ENCODE results near the gene KRTAP25-1. TPM values are rescaled to one million over a fixed set of nuclear protein-coding genes. Genes with fewer than 3 reads are reported as not detected.

KRTAP25-1 gene
- total RNA-seq, 4 donors from 2014 or later, result not detected

GRCh38 chr21:30320215-30320614 lies 30.9 kb upstream of the KRTAP25-1 start, which contains the start of gene KRTAP26-1:
KRTAP26-1 (minus strand) TSS chr21:30320315; CDS start chr21:30320035, 280 bp downstream.
- no peak for ATAC-seq
- no peaks in the 10 kb centered on the region for H3K9me3 ChIP-seq

GRCh38 chr21:30315701-30316100 lies 26.4 kb upstream of the KRTAP25-1 start:
- no peak overlapping the region for H3K4me3 ChIP-seq
- H3K9me3 ChIP-seq, result no peaks in the 10 kb centered on the region
- in situ Hi-C loops (cut with MboI; ENCODE audit: low sequenced_read_pairs in 4 of 4), result no loop called here
- TF ChIP-seq, protein P1, sequence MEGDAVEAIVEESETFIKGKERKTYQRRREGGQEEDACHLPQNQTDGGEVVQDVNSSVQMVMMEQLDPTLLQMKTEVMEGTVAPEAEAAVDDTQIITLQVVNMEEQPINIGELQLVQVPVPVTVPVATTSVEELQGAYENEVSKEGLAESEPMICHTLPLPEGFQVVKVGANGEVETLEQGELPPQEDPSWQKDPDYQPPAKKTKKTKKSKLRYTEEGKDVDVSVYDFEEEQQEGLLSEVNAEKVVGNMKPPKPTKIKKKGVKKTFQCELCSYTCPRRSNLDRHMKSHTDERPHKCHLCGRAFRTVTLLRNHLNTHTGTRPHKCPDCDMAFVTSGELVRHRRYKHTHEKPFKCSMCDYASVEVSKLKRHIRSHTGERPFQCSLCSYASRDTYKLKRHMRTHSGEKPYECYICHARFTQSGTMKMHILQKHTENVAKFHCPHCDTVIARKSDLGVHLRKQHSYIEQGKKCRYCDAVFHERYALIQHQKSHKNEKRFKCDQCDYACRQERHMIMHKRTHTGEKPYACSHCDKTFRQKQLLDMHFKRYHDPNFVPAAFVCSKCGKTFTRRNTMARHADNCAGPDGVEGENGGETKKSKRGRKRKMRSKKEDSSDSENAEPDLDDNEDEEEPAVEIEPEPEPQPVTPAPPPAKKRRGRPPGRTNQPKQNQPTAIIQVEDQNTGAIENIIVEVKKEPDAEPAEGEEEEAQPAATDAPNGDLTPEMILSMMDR (IDR thresholded peaks at IDR 0.05 in 4 of 5, conservative IDR thresholded peaks at IDR 0.05 in 1 of 5), result no peak
- no peak for TF ChIP-seq POLR2A (IDR thresholded peaks at IDR 0.05)
- H3K27ac ChIP-seq, result no peak overlapping the region
- no peaks in the 10 kb centered on the region for H3K4me1 ChIP-seq
- DNase-seq (no peak), ATAC-seq (no peak)
- intact Hi-C loops (cut with DNase I; ENCODE audit: low total_unique reads), result no loop called here
- no peaks in the 10 kb centered on the region for H3K27me3 ChIP-seq
- no peaks in the 10 kb centered on the region for H3K36me3 ChIP-seq

More at GRCh38 chr21:30320215-30320614, 30.9 kb upstream of the KRTAP25-1 start, which contains the start of gene KRTAP26-1:
- DNase-seq, result no peak
- intact Hi-C loops (cut with DNase I; ENCODE audit: low total_unique reads), result no loop called here
- Histone ChIP-seq H3K27me3 (no peaks in the 10 kb centered on the region), H3K27ac (no peak within 1 kb of the TSS), H3K4me1 (no peaks in the 10 kb centered on the region), H3K36me3 (no peaks in the 10 kb centered on the region), H3K4me3 (no peak within 1 kb of the TSS)
- TF ChIP-seq POLR2A (IDR thresholded peaks at IDR 0.05), result no peak
- TF ChIP-seq, protein P1 (IDR thresholded peaks at IDR 0.05 in 4 of 5, conservative IDR thresholded peaks at IDR 0.05 in 1 of 5), result no peak
- in situ Hi-C loops (cut with MboI; ENCODE audit: low sequenced_read_pairs in 4 of 4), result no loop called here

- no peak for DNase-seq
- in situ Hi-C loops (cut with MboI; ENCODE audit: low sequenced_read_pairs in 4 of 4) (no loop called here), intact Hi-C loops (cut with DNase I; ENCODE audit: low total_unique reads) (no loop called here)
- Histone ChIP-seq H3K27me3 (no peaks in the 10 kb centered on the region), H3K36me3 (no peaks in the 10 kb centered on the region), H3K27ac (no peak overlapping the region), H3K9me3 (no peaks in the 10 kb centered on the region), H3K4me1 (no peaks in the 10 kb centered on the region), H3K4me3 (no peak overlapping the region)
- TF ChIP-seq, protein P1 (IDR thresholded peaks at IDR 0.05 in 4 of 5, conservative IDR thresholded peaks at IDR 0.05 in 1 of 5), result no peak
- no peak for TF ChIP-seq POLR2A (IDR thresholded peaks at IDR 0.05)
- no peak for ATAC-seq
Observed at GRCh38 chr21:30306884-30307283, 17.6 kb upstream of the KRTAP25-1 start.

DNA sequence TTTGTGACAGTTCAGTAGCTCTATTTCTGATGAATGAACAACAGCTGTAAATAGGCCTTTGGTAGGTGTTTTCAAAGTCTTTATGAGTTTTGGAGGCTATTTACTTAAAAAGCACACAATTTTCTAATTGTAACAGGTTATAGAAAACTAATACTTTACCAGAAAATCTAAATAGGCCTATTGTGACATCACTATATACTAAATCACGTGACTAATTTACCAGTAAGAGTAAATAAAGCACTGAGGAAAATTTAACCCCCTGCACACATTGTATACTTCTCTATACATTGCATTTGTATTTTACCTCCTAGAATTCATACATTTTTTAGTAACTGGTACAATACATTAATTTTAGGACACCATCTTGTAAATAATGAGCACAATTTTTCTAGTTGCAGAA lies 15.8 kb upstream of the KRTAP25-1 start:
- Histone ChIP-seq H3K27ac (no peak overlapping the region), H3K4me3 (no peak overlapping the region), H3K36me3 (no peaks in the 10 kb centered on the region), H3K9me3 (no peaks in the 10 kb centered on the region), H3K4me1 (no peaks in the 10 kb centered on the region), H3K27me3 (no peaks in the 10 kb centered on the region)
- intact Hi-C loops (cut with DNase I; ENCODE audit: low total_unique reads) (no loop called here), in situ Hi-C loops (cut with MboI; ENCODE audit: low sequenced_read_pairs in 4 of 4) (no loop called here)
- no peak for DNase-seq
- ATAC-seq, result no peak
- TF ChIP-seq, protein P1 (IDR thresholded peaks at IDR 0.05 in 4 of 5, conservative IDR thresholded peaks at IDR 0.05 in 1 of 5), result no peak
- TF ChIP-seq POLR2A (IDR thresholded peaks at IDR 0.05), result no peak

GRCh38 chr21:30282850-30283249 lies 6.5 kb downstream of the KRTAP25-1 start, which contains the start of gene KRTAP24-1:
KRTAP24-1 (minus strand) TSS chr21:30282950; CDS start chr21:30282932, 18 bp downstream.
- TF ChIP-seq POLR2A (IDR thresholded peaks at IDR 0.05), result no peak
- TF ChIP-seq, protein P1 (IDR thresholded peaks at IDR 0.05 in 4 of 5, conservative IDR thresholded peaks at IDR 0.05 in 1 of 5), result no peak
- Histone ChIP-seq H3K4me3 (no peak within 1 kb of the TSS), H3K27ac (no peak within 1 kb of the TSS), H3K9me3 (no peaks in the 10 kb centered on the region), H3K36me3 (no peaks in the 10 kb centered on the region), H3K4me1 (no peaks in the 10 kb centered on the region), H3K27me3 (no peaks in the 10 kb centered on the region)
- in situ Hi-C loops (cut with MboI; ENCODE audit: low sequenced_read_pairs in 4 of 4), result no loop called here
- DNase-seq (no peak), ATAC-seq (no peak)
- intact Hi-C loops (cut with DNase I; ENCODE audit: low total_unique reads), result no loop called here
